ENCODE data around the gene E2F4.

DNA sequence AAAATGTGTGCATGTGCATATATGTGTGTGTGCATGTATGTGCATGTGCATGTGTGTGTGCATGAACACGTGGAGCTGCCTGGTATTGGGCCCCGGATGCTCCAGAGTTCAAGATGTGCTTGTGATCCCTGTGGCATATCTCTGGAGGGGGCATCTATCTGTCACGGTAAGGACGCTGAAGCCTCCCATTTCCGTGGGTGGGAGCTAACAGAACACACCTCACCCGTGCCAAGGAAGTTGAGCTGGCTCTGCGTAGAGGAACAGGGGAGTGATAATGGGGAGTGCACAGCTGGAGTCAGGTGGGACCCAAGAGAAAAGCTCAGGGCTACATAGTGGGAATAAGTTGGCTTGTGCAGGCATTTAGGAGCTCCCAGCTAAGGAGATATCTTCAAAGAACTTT lies 19.7 kb downstream of the E2F4 start:
- TF ChIP-seq EZH2 (conservative IDR thresholded peaks at IDR 0.05; ENCODE audit: low read depth, low read length) = no peak
- TF ChIP-seq SUZ12 (IDR thresholded peaks at IDR 0.05; ENCODE audit: low read depth, low read length) = no peak
